Activated CD4-positive, CD25-positive, alpha-beta regulatory T cell treated with anti-CD3 and anti-CD28 coated beads, Interleukin-2, amount 50 U/mL, for 16 hours (primary cell): ENCODE measurements around the gene RABL6.
"Not testable (repeated sequence)": the region's sequence is repeated elsewhere in the genome, so short reads cannot be mapped to it uniquely, and the experiment has no call there.

Experiments
- DNase-seq: peaks from one replicate; pipeline ENCODE4 v3.0.0-alpha.2; 2020; ENCODE audit warnings: low read depth, low spot score

The RABL6 gene

GRCh38 chr9:136807281-136808074 is at the start of gene RABL6:
TSS of gene RABL6 (plus strand) at chr9:136807948. CDS start at chr9:136808197, 249 bp downstream.
- DNase-seq = peak; percentile 60

- no peak for DNase-seq
These were observed 48.7 kb upstream of the RABL6 start for GRCh38 chr9:136759001-136759400.

- no peak for DNase-seq
These were observed 48.1 kb upstream of the RABL6 start for GRCh38 chr9:136759436-136760325.

GRCh38 chr9:136760424-136760823 is 47.3 kb upstream of the RABL6 start:
- no peak for DNase-seq

- not testable (repeated sequence) for DNase-seq
These were observed 46.8 kb upstream of the RABL6 start for GRCh38 chr9:136760834-136761544.

GRCh38 chr9:136761545-136761981 is 46.2 kb upstream of the RABL6 start:
- no peak for DNase-seq

GRCh38 chr9:136762221-136762691 is 45.5 kb upstream of the RABL6 start:
- no peak for DNase-seq

GRCh38 chr9:136762915-136763648 is 44.7 kb upstream of the RABL6 start:
- DNase-seq = no peak

- DNase-seq = no peak
These were observed 44.1 kb upstream of the RABL6 start for GRCh38 chr9:136763649-136764035.

- no peak for DNase-seq
These were observed 43.4 kb upstream of the RABL6 start, which contains the start of gene LCN15 for GRCh38 chr9:136764301-136764891. TSS of gene LCN15 (minus strand) at chr9:136764518. CDS start at chr9:136764488, 30 bp downstream.

GRCh38 chr9:136765041-136765440 is 42.7 kb upstream of the RABL6 start:
- DNase-seq = no peak

- not testable (repeated sequence) for DNase-seq
These were observed 41.9 kb upstream of the RABL6 start for GRCh38 chr9:136765745-136766409.

GRCh38 chr9:136766410-136767120 is 41.2 kb upstream of the RABL6 start:
- not testable (repeated sequence) for DNase-seq

- DNase-seq = no peak
These were observed 38.0 kb upstream of the RABL6 start for GRCh38 chr9:136769710-136770191.

- DNase-seq = no peak
These were observed 35.8 kb upstream of the RABL6 start for GRCh38 chr9:136771907-136772415.

GRCh38 chr9:136773386-136774044 is 34.2 kb upstream of the RABL6 start:
- DNase-seq = no peak

GRCh38 chr9:136774416-136775045 is 33.2 kb upstream of the RABL6 start:
- DNase-seq = no peak

- no peak for DNase-seq
These were observed 32.6 kb upstream of the RABL6 start for GRCh38 chr9:136775191-136775590.
